CD8-positive, alpha-beta memory T cell (primary cell): ENCODE results near the gene WDR81. TPM values are rescaled to one million over a fixed set of nuclear protein-coding genes. Genes with fewer than 3 reads are reported as not detected.
"Not testable (repeated sequence)": the region's sequence is repeated elsewhere in the genome, so short reads cannot be mapped to it uniquely, and the experiment has no call there.

Experiments used
- CTCF ChIA-PET: fragments of 350-600 bp; sonication (Branson Sonifier 250); formaldehyde crosslinking; loops from one replicate; lab custom pipeline; 2021; ENCODE audit warnings: antibody characterized with exemption; lab: Charles Lee
- POLR2A ChIA-PET: fragments of 350-600 bp; sonication (Branson Sonifier 250); formaldehyde crosslinking; loops from one replicate; lab custom pipeline; 2021; ENCODE audit warnings: antibody characterized with exemption; lab: Charles Lee
- DNase-seq, 5 donors: peaks; one replicate each; pipeline versions ENCODE4 v3.0.0 to v3.0.0-alpha.2; 2020 to 2022; ENCODE audit warnings: mixed read lengths in 1 of 5
- H3K27ac ChIP-seq: one replicate; pipeline ENCODE4 v1.7.0; 2013; ENCODE audit warnings: low read depth, mild to moderate bottlenecking, low read length, moderate library complexity
- H3K27me3 ChIP-seq: 2 replicates; pipeline ENCODE4 v1.7.0; 2013; ENCODE audit warnings: low read length, mild to moderate bottlenecking; ENCODE audit not compliant: insufficient read depth, poor library complexity, severe bottlenecking
- H3K36me3 ChIP-seq: 2 replicates; pipeline ENCODE4 v1.7.0; 2013; ENCODE audit warnings: mild to moderate bottlenecking, low read length, moderate library complexity; ENCODE audit not compliant: insufficient read depth
- H3K4me1 ChIP-seq: 2 replicates; pipeline ENCODE4 v1.7.0; 2013; ENCODE audit warnings: mild to moderate bottlenecking, low read length, moderate library complexity; ENCODE audit not compliant: insufficient read depth
- H3K4me3 ChIP-seq: 2 replicates; pipeline ENCODE4 v1.7.0; 2013; ENCODE audit warnings: mild to moderate bottlenecking, low read length
- H3K9me3 ChIP-seq: 2 replicates; pipeline ENCODE4 v1.7.0; 2013; ENCODE audit warnings: mild to moderate bottlenecking, low read length
- H3K27ac Mint-ChIP-seq, 8 donors: one replicate each; pipeline ENCODE4 v1.8.0; 2020 to 2021; ENCODE audit warnings: mixed read lengths in 8 of 8, mild to moderate bottlenecking in 6 of 8, inconsistent platforms in 3 of 8, moderate library complexity in 3 of 8
- H3K27me3 Mint-ChIP-seq, 2 donors: one replicate each; pipeline ENCODE4 v1.8.0; 2020 to 2021; ENCODE audit warnings: mixed read lengths in 2 of 2, mild to moderate bottlenecking in 1 of 2, moderate library complexity in 1 of 2
- H3K36me3 Mint-ChIP-seq, 3 donors: one replicate each; pipeline ENCODE4 v1.8.0; 2020 to 2021; ENCODE audit warnings: mixed read lengths in 3 of 3, inconsistent platforms in 1 of 3, mild to moderate bottlenecking in 1 of 3
- H3K4me1 Mint-ChIP-seq, 3 donors: one replicate each; pipeline ENCODE4 v1.8.0; 2020 to 2021; ENCODE audit warnings: mixed read lengths in 3 of 3, inconsistent platforms in 1 of 3, mild to moderate bottlenecking in 1 of 3
- H3K4me3 Mint-ChIP-seq, 7 donors: one replicate each; pipeline ENCODE4 v1.8.0; 2020 to 2021; ENCODE audit warnings: mixed read lengths in 7 of 7, mild to moderate bottlenecking in 6 of 7, moderate library complexity in 4 of 7, inconsistent platforms in 2 of 7
- H3K9me3 Mint-ChIP-seq, 5 donors: one replicate each; pipeline ENCODE4 v1.8.0; 2020 to 2022; ENCODE audit warnings: mixed read lengths in 5 of 5, mild to moderate bottlenecking in 3 of 5, moderate library complexity in 2 of 5, inconsistent platforms in 1 of 5
- polyA plus RNA-seq: library from polyadenylated mRNA; unstranded; fragments of 300-500 nt; fragmentation: Illumina TruSeq; gene quantifications from one replicate; pipeline ENCODE4 v1.2.3, GENCODE V29; 2021
- total RNA-seq, 2 experiments: library from RNA; stranded (reverse); gene quantifications; one replicate each; pipeline ENCODE4 v1.2.3, GENCODE V29; 2021

Gene WDR81
- total and polyA plus RNA-seq, 3 experiments from 2014 or later: 20.4 to 23.7 (median 21.1) TPM

DNA sequence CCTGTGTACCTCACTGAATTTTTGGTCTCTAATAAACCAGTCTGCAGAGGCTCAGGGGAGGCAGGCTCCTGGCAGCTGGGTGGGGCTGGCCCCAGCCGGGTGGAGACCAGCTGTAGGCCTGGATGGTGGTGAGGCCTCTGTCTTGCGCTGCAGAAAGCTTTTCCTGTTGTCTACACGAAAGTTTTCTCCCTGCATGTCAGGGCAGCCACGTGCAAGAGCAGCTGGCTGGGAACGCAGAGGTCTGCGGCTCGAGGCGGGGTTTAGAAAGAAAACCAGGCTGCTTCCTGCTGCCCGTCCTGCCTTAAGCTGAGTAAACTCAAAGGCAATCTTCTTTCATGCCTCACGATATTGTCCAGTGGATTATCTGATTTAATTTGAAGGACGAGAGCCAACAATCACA lies 39.8 kb downstream of the WDR81 start:
- H3K27me3 Mint-ChIP-seq: no peaks in the 10 kb centered on the region
- no peaks in the 10 kb centered on the region for H3K9me3 ChIP-seq
- CTCF ChIA-PET: interaction anchor here (0.7 to 2.2 kb wide), 5 partner anchors 19 to 290 kb away, joined by 3 to 8 read pairs (median 4); no protein-coding TSS in a partner anchor
- H3K36me3 Mint-ChIP-seq: no peaks in the 10 kb centered on the region
- H3K4me3 Mint-ChIP-seq: peak overlapping the region in 5 of 7 donors; percentile 61 to 79 (median 69)
- H3K27me3 ChIP-seq: no peaks in the 10 kb centered on the region
- POLR2A ChIA-PET: interaction anchor here (0.5 to 2.4 kb wide), 4 partner anchors 16 to 729 kb away, joined by 4 to 14 read pairs (median 6); partner anchors contain the start of gene WDR81
- no peak overlapping the region for H3K4me3 ChIP-seq
- no peaks in the 10 kb centered on the region for H3K9me3 Mint-ChIP-seq
- peak overlapping the region; percentile 68 to 95 (median 89) for H3K27ac Mint-ChIP-seq
- H3K4me1 Mint-ChIP-seq: peaks cover 30 to 38% (median 31%) of the 10 kb centered on the region in 3 donors
- peak in 4 of 5 donors; percentile 43 to 72 (median 70) for DNase-seq
- no peak overlapping the region for H3K27ac ChIP-seq
- peaks cover 35% of the 10 kb centered on the region for H3K4me1 ChIP-seq
- H3K36me3 ChIP-seq: no peaks in the 10 kb centered on the region

DNA sequence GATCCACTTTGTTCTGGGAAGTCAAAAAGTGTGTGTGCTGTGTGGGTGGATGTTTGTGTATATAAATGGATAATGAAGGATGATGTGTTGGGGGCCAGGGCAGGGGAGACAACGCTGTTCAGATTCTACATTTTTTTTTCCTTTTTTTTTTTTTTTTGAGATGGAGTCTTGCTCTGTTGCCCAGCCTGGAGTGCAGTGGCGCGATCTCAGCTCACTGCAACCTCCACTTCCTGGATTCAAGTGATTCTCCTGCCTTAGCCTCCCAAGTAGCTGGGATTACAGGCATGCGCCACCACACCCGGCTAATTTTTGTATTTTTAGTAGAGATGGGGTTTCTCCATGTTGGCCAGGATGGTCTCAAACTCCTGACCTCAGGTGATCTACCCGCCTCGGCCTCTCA lies 40.2 kb downstream of the WDR81 start:
- Mint-ChIP-seq H3K4me1 (peaks cover 35 to 42% (median 35%) of the 10 kb centered on the region in 3 donors), H3K4me3 (peak overlapping the region in 5 of 7 donors; percentile 61 to 79 (median 69)), H3K27ac (peak overlapping the region in 7 of 8 donors; percentile 50 to 94 (median 89))
- H3K4me3 ChIP-seq, H3K36me3 ChIP-seq, H3K27me3 ChIP-seq, H3K9me3 ChIP-seq, H3K9me3 Mint-ChIP-seq, DNase-seq, H3K27ac ChIP-seq, H3K36me3 Mint-ChIP-seq, H3K27me3 Mint-ChIP-seq: not testable (repeated sequence)
- ChIA-PET CTCF (interaction anchor here (0.7 to 2.2 kb wide), 5 partner anchors 19 to 290 kb away, joined by 3 to 8 read pairs (median 4); no protein-coding TSS in a partner anchor), POLR2A (interaction anchor here (0.5 to 2.4 kb wide), 5 partner anchors 16 to 1990 kb away, joined by 4 to 14 read pairs (median 6); partner anchors contain the start of gene WDR81)
- H3K4me1 ChIP-seq: peaks cover 39% of the 10 kb centered on the region

DNA sequence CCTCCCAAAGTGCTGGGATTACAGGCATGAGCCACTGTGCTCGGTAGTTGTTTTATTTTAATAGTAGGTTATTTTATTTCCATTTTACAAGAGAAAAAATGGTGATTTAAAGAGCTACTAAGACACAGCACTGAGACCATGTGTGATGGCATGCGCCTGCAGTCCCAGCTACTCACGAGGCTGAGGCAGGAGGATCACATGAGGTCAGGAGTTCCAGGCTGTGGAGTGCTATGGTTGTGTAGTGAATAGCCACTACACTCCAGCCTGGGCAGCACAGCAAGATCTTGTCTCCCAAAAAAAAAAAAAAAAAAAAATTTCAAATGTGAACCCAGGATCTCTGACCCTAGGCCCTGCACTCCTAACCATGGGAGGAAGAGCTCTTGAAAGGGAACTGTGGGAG lies 41.1 kb downstream of the WDR81 start:
- peaks cover 38 to 48% (median 39%) of the 10 kb centered on the region in 3 donors for H3K4me1 Mint-ChIP-seq
- Histone ChIP-seq H3K9me3 (no peaks in the 10 kb centered on the region), H3K36me3 (no peaks in the 10 kb centered on the region), H3K4me3 (no peak overlapping the region), H3K27ac (no peak overlapping the region), H3K27me3 (no peaks in the 10 kb centered on the region), H3K4me1 (peaks cover 43% of the 10 kb centered on the region)
- CTCF ChIA-PET: interaction anchor here (0.7 to 2.2 kb wide), 4 partner anchors 14 to 112 kb away, joined by 3 to 5 read pairs (median 4); no protein-coding TSS in a partner anchor
- H3K4me3 Mint-ChIP-seq: no peak overlapping the region
- no peak overlapping the region for H3K27ac Mint-ChIP-seq
- no peak for DNase-seq
- POLR2A ChIA-PET: interaction anchor here (0.6 to 1.3 kb wide), 3 partner anchors 41 to 1045 kb away, joined by 3 to 8 read pairs (median 5); partner anchors contain the start of gene WDR81
- H3K27me3 Mint-ChIP-seq: no peaks in the 10 kb centered on the region
- H3K36me3 Mint-ChIP-seq: no peaks in the 10 kb centered on the region
- H3K9me3 Mint-ChIP-seq: no peaks in the 10 kb centered on the region

DNA sequence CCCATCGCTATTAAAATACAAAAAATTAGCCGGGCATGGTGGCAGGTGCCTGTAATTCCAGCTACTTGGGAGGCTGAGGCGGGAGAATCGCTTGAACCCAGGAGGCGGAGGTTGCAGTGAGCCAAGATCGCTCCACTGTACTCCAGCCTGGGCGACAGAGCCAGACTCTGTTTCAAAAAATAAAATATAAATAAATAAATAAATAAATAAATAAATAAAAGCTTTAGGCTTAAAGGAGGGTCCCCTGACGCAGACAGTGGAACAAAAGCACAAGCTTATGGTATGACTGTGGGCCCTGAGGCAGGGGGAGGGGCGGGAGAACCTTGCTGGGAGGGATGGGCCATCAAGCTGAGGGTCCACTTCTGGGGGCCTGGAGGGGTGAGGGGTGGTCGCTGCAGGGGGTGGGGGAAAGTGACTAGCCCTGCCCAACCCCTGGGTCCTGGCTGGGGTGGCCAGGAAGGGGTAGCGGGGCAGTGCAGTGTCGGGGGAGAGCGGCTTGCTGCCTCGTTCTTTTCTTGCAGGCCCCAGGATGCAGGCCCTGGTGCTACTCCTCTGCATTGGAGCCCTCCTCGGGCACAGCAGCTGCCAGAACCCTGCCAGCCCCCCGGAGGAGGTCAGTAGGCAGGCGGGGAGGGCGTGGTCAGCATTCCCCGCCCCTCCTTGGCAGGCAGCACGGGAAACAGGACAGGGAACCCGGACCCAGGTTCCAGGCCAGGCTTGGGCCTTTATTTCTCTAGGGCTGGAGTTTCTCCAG lies 42.1 kb downstream of the WDR81 start:
- no peak overlapping the region for H3K27ac Mint-ChIP-seq
- H3K4me1 ChIP-seq: peaks cover 42% of the 10 kb centered on the region
- no peak overlapping the region for H3K4me3 ChIP-seq
- no peaks in the 10 kb centered on the region for H3K9me3 ChIP-seq
- CTCF ChIA-PET: interaction anchor here (0.7 to 2.2 kb wide), 3 partner anchors 13 to 111 kb away, joined by 3 to 5 read pairs (median 5); no protein-coding TSS in a partner anchor
- H3K27me3 ChIP-seq: no peaks in the 10 kb centered on the region
- no peaks in the 10 kb centered on the region for H3K27me3 Mint-ChIP-seq
- H3K9me3 Mint-ChIP-seq: no peaks in the 10 kb centered on the region
- POLR2A ChIA-PET: interaction anchor here (0.6 to 1.3 kb wide), 4 partner anchors 42 to 1044 kb away, joined by 3 to 8 read pairs (median 4); partner anchors contain the start of gene WDR81
- H3K36me3 ChIP-seq: no peaks in the 10 kb centered on the region
- DNase-seq: no peak
- H3K4me3 Mint-ChIP-seq: no peak overlapping the region
- no peaks in the 10 kb centered on the region for H3K36me3 Mint-ChIP-seq
- no peak overlapping the region for H3K27ac ChIP-seq
- H3K4me1 Mint-ChIP-seq: peaks cover 35 to 53% (median 36%) of the 10 kb centered on the region in 3 donors

DNA sequence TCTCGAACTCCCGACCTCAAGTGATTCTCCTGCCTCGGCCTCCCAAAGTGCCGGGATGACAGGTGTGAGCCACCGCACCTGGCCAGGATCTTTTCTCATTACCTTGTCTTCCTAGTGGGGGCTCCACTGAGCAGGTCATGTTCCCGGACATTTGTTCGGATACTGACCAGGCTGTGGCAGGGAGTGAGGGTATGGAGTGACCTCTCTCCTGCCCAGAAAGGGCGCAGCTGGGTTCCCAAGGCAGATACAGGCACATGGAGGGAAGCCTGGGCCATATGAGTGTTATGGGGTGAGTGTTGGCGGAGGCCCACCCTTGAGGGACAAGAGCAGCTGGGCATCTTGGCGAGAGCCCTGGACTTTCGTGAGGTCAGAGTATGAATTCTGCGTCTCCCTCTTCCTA lies 42.9 kb downstream of the WDR81 start:
- Histone ChIP-seq H3K9me3 (no peaks in the 10 kb centered on the region), H3K27me3 (no peaks in the 10 kb centered on the region), H3K27ac (no peak overlapping the region), H3K4me1 (peaks cover 34% of the 10 kb centered on the region), H3K36me3 (no peaks in the 10 kb centered on the region), H3K4me3 (no peak overlapping the region)
- Mint-ChIP-seq H3K4me1 (peaks cover 31 to 47% (median 35%) of the 10 kb centered on the region in 3 donors), H3K27me3 (no peaks in the 10 kb centered on the region), H3K27ac (peak overlapping the region in 2 of 8 donors; percentile 52 to 61), H3K4me3 (peak overlapping the region in 1 of 7 donors; percentile 27), H3K36me3 (no peaks in the 10 kb centered on the region), H3K9me3 (no peaks in the 10 kb centered on the region)
- DNase-seq: no peak
- ChIA-PET CTCF (interaction anchor here (2.2 kb wide), 1 partner anchor 47 kb away, joined by 5 read pairs; no protein-coding TSS in a partner anchor), POLR2A (no interaction called here)

DNA sequence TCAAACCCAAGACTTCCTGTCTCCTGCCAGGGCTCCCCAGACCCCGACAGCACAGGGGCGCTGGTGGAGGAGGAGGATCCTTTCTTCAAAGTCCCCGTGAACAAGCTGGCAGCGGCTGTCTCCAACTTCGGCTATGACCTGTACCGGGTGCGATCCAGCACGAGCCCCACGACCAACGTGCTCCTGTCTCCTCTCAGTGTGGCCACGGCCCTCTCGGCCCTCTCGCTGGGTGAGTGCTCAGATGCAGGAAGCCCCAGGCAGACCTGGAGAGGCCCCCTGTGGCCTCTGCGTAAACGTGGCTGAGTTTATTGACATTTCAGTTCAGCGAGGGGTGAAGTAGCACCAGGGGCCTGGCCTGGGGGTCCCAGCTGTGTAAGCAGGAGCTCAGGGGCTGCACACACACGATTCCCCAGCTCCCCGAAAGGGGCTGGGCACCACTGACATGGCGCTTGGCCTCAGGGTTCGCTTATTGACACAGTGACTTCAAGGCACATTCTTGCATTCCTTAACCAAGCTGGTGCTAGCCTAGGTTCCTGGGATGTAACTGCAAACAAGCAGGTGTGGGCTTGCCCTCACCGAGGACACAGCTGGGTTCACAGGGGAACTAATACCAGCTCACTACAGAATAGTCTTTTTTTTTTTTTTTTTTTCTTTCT lies 45.4 kb downstream of the WDR81 start:
- no peak overlapping the region for H3K27ac ChIP-seq
- no peaks in the 10 kb centered on the region for H3K9me3 Mint-ChIP-seq
- H3K4me3 Mint-ChIP-seq: peak overlapping the region in 5 of 7 donors; percentile 59 to 76 (median 67)
- CTCF ChIA-PET: interaction anchor here (0.8 to 1.8 kb wide), 5 partner anchors 14 to 121 kb away, joined by 3 to 6 read pairs (median 3); partner anchors contain the start of genes RILP and WDR81
- peaks cover 14 to 23% (median 14%) of the 10 kb centered on the region in 3 donors for H3K4me1 Mint-ChIP-seq
- H3K27me3 Mint-ChIP-seq: no peaks in the 10 kb centered on the region
- DNase-seq: peak in 1 of 5 donors; percentile 32
- H3K27ac Mint-ChIP-seq: peak overlapping the region in 7 of 8 donors; percentile 46 to 84 (median 75)
- POLR2A ChIA-PET: interaction anchor here (0.6 to 1.3 kb wide), 2 partner anchors 54 to 104 kb away, joined by 3 read pairs; no protein-coding TSS in a partner anchor
- no peaks in the 10 kb centered on the region for H3K36me3 Mint-ChIP-seq
- H3K9me3 ChIP-seq: no peaks in the 10 kb centered on the region
- no peaks in the 10 kb centered on the region for H3K36me3 ChIP-seq
- peaks cover 10% of the 10 kb centered on the region for H3K4me1 ChIP-seq
- no peaks in the 10 kb centered on the region for H3K27me3 ChIP-seq
- no peak overlapping the region for H3K4me3 ChIP-seq

DNA sequence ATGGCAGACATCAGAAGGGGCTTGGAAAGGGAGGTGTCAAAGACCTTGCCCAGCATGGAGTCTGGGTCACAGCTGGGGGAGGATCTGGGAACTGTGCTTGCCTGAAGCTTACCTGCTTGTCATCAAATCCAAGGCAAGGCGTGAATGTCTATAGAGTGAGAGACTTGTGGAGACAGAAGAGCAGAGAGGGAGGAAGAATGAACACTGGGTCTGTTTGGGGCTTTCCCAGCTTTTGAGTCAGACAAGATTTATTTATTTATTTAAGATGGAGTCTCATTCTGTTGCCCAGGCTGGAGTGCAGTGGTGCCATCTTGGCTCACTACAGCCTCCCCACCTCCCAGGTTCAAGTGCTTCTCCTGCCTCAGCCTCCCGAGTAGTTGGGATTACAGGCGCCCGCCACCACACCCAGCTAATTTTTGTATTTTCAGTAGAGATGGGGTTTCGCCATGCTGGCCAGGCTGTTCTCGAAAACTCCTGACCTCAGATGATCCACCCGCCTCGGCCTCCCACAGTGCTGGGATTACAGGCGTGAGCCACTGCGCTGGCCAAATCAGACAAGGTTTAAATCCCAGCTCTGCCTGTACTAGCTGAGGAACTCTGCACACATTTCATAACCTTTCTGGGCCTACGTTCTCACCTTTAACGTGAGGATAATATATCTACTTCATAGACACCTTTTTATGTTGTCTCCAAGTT lies 48.6 kb downstream of the WDR81 start:
- H3K9me3 Mint-ChIP-seq, H3K9me3 ChIP-seq, H3K4me3 Mint-ChIP-seq, H3K27me3 Mint-ChIP-seq, H3K4me3 ChIP-seq, DNase-seq, H3K36me3 ChIP-seq, POLR2A ChIA-PET, H3K27me3 ChIP-seq, H3K27ac ChIP-seq, H3K4me1 ChIP-seq: not testable (repeated sequence)
- Mint-ChIP-seq H3K36me3 (peaks cover 0 to 21% (median 0%) of the 10 kb centered on the region in 3 donors), H3K27ac (peak overlapping the region in 5 of 8 donors; percentile 51 to 94 (median 58)), H3K4me1 (peaks cover 9 to 18% (median 10%) of the 10 kb centered on the region in 3 donors)
- CTCF ChIA-PET: interaction anchor here (1.2 kb wide), 1 partner anchor 8 kb away, joined by 3 read pairs; no protein-coding TSS in a partner anchor
